HCT116 (cell line): ENCODE data around the gene CLCA2.

Source experiments
- ATF3 ChIP-seq: IDR thresholded peaks from 2 replicates; pipeline ENCODE4 v1.6.1; 2012
- EZH2 ChIP-seq: fragments of 200-600 bp; sonication (generic); IDR thresholded peaks from 2 replicates; pipeline ENCODE4 v1.6.1; 2017; ENCODE audit warnings: antibody characterized with exemption, mixed run types
- RAD21 ChIP-seq: IDR thresholded peaks from 2 replicates; pipeline ENCODE4 v1.6.1; 2012; ENCODE audit warnings: low read depth, mild to moderate bottlenecking
- SP1 ChIP-seq: IDR thresholded peaks from 2 replicates; pipeline ENCODE4 v1.6.1; 2012; ENCODE audit warnings: low read depth

GRCh38 chr1:86461482-86461881, 37.5 kb downstream of the CLCA2 start:
- TF ChIP-seq EZH2 (no peak), ATF3 (no peak), RAD21 (no peak), SP1 (no peak)
